Fibroblast of lung (primary cell): ENCODE data around the gene KLHL17. TPM values are rescaled to one million over a fixed set of nuclear protein-coding genes. Genes with fewer than 3 reads are reported as not detected.

Source experiments
- DNase-seq, 2 donors: peaks; one replicate each; pipeline versions ENCODE4 v3.0.0 to v3.0.0-alpha.2; 2010; ENCODE audit warnings: low read depth in 2 of 2
- H2AFZ ChIP-seq: 2 replicates; pipeline ENCODE4 v1.5.1; 2012; ENCODE audit warnings: low read length, control low read depth, inconsistent platforms
- H3K27ac ChIP-seq: 2 replicates; pipeline ENCODE4 v1.5.1; 2011; ENCODE audit warnings: low read length, control low read depth; ENCODE audit not compliant: insufficient read depth
- H3K27me3 ChIP-seq: 2 replicates; pipeline ENCODE4 v1.5.1; 2011; ENCODE audit warnings: mild to moderate bottlenecking, low read length; ENCODE audit not compliant: control insufficient read depth, insufficient read depth
- H3K36me3 ChIP-seq: 2 replicates; pipeline ENCODE4 v1.5.1; 2011; ENCODE audit warnings: low read length; ENCODE audit not compliant: control insufficient read depth, insufficient read depth
- H3K4me1 ChIP-seq: 2 replicates; pipeline ENCODE4 v1.5.1; 2011; ENCODE audit warnings: low read length; ENCODE audit not compliant: control insufficient read depth, insufficient read depth; ENCODE audit errors: extremely low read depth
- H3K4me2 ChIP-seq: 2 replicates; pipeline ENCODE4 v1.5.1; 2011; ENCODE audit warnings: low read length, control low read depth; ENCODE audit not compliant: insufficient read depth; ENCODE audit errors: extremely low read depth
- H3K4me3 ChIP-seq, 4 experiments: fragments of 200-600 bp in 1 of 4; sonication (generic) in 1 of 4; replicated peaks in 1 of 4; 2 replicates each; pipeline ENCODE4 v1.5.1; 2011 to 2016; ENCODE audit warnings: low read length in 4 of 4, low read depth in 3 of 4, mild to moderate bottlenecking in 3 of 4, control low read depth in 2 of 4, inconsistent platforms in 1 of 4, mixed read lengths in 1 of 4; ENCODE audit not compliant: insufficient read depth in 1 of 4; ENCODE audit errors: control extremely low read depth in 1 of 4
- H3K79me2 ChIP-seq: 2 replicates; pipeline ENCODE4 v1.5.1; 2012; ENCODE audit warnings: mild to moderate bottlenecking, low read length, inconsistent platforms; ENCODE audit not compliant: control insufficient read depth, insufficient read depth
- H3K9ac ChIP-seq: 2 replicates; pipeline ENCODE4 v1.5.1; 2011; ENCODE audit warnings: mild to moderate bottlenecking, low read length, control low read depth; ENCODE audit not compliant: insufficient read depth
- H3K9me3 ChIP-seq: 2 replicates; pipeline ENCODE4 v1.5.1; 2012; ENCODE audit warnings: low read depth, low read length; ENCODE audit not compliant: control insufficient read depth, insufficient read depth
- H4K20me1 ChIP-seq: 2 replicates; pipeline ENCODE4 v1.5.1; 2011; ENCODE audit warnings: low read length; ENCODE audit not compliant: control insufficient read depth, insufficient read depth; ENCODE audit errors: extremely low read depth
- EZH2 ChIP-seq: IDR thresholded peaks from 2 replicates; pipeline ENCODE4 v1.5.1; 2012; ENCODE audit warnings: low read length, control low read depth, mild to moderate bottlenecking; ENCODE audit errors: missing control alignments
- polyA plus RNA-seq, 2 donors: library from polyadenylated mRNA; depleted of rRNA in 1 of 2; stranded (reverse) in 1 of 2; unstranded in 1 of 2; fragments of >200 nt; gene quantifications; 2 replicates each; pipeline ENCODE4 v1.2.1, GENCODE V29; 2011 to 2012; ENCODE audit warnings: missing spikeins in 1 of 2
- total RNA-seq: library from RNA; depleted of rRNA; stranded (reverse); fragments of >200 nt; gene quantifications from 2 replicates; pipeline ENCODE4 v1.2.1, GENCODE V29; 2014
- TF ChIP-seq, protein P1 (sequence below), 2 donors: IDR thresholded peaks in 1 of 2; conservative IDR thresholded peaks in 1 of 2; 1 replicate in 1 of 2; 2 replicates in 1 of 2; pipeline ENCODE4 v1.5.1; 2011 to 2012; ENCODE audit warnings: low read length in 2 of 2, control low read depth in 1 of 2, inconsistent platforms in 1 of 2, low read depth in 1 of 2, mild to moderate bottlenecking in 1 of 2

The KLHL17 gene
- total and polyA plus RNA-seq, 2 donors (not counting 1 experiment from before 2014, with no cell fraction given), result 4.7 to 7.4 TPM

DNA sequence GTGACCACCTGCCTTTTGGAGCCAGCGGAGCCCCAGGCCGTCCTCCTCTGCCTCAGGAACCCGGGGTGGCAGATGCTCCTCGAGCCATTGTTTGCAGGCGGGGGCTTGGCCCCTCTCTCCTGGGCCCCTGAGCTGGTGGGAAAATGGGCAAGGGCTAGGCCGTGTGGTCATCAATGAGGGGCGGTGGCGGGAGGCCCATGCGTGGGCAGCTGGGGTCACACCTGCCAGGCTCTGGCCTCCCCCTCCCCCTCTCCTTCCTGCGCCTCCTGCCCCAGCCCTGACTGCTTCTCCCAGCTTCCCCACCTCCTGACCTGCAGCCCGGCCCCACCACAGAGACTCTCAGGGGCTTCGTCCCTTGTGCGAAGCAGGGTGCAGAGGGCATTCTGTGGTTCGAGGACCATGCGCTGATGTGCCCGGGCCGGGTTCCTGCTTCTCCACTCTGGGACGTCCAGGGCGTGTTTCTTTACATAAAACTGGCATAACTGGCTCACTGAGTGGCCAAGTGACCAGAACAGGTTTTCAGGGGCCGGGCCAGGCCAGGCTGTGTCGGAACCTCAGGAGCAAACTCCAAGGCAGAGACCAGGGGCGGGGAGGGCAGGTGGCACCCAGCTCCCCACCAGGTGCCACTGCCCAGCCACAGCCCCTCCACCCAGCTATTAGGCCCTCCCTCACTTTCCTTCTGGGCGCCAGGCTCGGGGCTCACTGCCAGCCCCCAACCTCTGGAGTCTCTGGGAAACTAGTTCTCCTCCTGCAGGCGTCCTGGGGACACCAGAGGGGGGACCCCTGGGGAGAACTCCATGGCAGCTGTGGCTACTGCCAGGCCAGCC is 27.4 kb upstream of the KLHL17 start:
- no peak for DNase-seq
- no peak overlapping the region for H2AFZ ChIP-seq
- TF ChIP-seq, protein P1, sequence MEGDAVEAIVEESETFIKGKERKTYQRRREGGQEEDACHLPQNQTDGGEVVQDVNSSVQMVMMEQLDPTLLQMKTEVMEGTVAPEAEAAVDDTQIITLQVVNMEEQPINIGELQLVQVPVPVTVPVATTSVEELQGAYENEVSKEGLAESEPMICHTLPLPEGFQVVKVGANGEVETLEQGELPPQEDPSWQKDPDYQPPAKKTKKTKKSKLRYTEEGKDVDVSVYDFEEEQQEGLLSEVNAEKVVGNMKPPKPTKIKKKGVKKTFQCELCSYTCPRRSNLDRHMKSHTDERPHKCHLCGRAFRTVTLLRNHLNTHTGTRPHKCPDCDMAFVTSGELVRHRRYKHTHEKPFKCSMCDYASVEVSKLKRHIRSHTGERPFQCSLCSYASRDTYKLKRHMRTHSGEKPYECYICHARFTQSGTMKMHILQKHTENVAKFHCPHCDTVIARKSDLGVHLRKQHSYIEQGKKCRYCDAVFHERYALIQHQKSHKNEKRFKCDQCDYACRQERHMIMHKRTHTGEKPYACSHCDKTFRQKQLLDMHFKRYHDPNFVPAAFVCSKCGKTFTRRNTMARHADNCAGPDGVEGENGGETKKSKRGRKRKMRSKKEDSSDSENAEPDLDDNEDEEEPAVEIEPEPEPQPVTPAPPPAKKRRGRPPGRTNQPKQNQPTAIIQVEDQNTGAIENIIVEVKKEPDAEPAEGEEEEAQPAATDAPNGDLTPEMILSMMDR (conservative IDR thresholded peaks at IDR 0.05 in 1 of 2, IDR thresholded peaks at IDR 0.05 in 1 of 2; ENCODE audit: low read depth in 1 of 2, low read length in 2 of 2), result no peak
- TF ChIP-seq EZH2, result peak; percentile 0

DNA sequence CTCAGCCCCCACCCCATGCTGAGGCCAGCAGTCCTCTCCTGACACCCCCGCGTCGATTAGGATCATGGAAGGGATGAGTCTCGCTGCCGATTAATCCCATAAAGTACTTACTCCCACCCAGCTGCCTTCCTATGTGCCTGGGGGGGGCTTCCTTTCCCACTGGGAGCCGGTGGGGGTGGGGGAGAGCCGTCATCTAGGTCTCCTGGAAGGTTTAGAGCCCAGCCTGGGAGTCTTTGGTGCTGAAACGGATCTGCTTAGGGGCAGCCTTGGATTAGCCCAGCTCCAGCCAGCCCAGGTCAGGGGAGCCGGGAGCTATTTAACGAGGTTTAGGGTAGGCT is 26.8 kb upstream of the KLHL17 start:
- Histone ChIP-seq H3K79me2 (no peaks in the 10 kb centered on the region), H3K4me1 (no peaks in the 10 kb centered on the region), H3K9ac (no peak overlapping the region), H3K36me3 (no peaks in the 10 kb centered on the region), H3K4me3 (no peak overlapping the region), H2AFZ (no peak overlapping the region), H3K9me3 (no peaks in the 10 kb centered on the region), H3K27me3 (peaks cover 8% of the 10 kb centered on the region), H4K20me1 (no peaks in the 10 kb centered on the region), H3K4me2 (no peak overlapping the region), H3K27ac (no peak overlapping the region)
- no peak for DNase-seq
- TF ChIP-seq, protein P1 (conservative IDR thresholded peaks at IDR 0.05 in 1 of 2, IDR thresholded peaks at IDR 0.05 in 1 of 2; ENCODE audit: low read depth in 1 of 2, low read length in 2 of 2), result no peak
- no peak for TF ChIP-seq EZH2

More for the DNA sequence above, 27.4 kb upstream of the KLHL17 start:
- Histone ChIP-seq H3K79me2 (no peaks in the 10 kb centered on the region), H3K4me2 (no peak overlapping the region), H3K27me3 (peaks cover 8% of the 10 kb centered on the region), H3K4me3 (no peak overlapping the region), H3K27ac (no peak overlapping the region), H3K9ac (no peak overlapping the region), H3K9me3 (no peaks in the 10 kb centered on the region), H3K4me1 (no peaks in the 10 kb centered on the region), H4K20me1 (no peaks in the 10 kb centered on the region), H3K36me3 (no peaks in the 10 kb centered on the region)

DNA sequence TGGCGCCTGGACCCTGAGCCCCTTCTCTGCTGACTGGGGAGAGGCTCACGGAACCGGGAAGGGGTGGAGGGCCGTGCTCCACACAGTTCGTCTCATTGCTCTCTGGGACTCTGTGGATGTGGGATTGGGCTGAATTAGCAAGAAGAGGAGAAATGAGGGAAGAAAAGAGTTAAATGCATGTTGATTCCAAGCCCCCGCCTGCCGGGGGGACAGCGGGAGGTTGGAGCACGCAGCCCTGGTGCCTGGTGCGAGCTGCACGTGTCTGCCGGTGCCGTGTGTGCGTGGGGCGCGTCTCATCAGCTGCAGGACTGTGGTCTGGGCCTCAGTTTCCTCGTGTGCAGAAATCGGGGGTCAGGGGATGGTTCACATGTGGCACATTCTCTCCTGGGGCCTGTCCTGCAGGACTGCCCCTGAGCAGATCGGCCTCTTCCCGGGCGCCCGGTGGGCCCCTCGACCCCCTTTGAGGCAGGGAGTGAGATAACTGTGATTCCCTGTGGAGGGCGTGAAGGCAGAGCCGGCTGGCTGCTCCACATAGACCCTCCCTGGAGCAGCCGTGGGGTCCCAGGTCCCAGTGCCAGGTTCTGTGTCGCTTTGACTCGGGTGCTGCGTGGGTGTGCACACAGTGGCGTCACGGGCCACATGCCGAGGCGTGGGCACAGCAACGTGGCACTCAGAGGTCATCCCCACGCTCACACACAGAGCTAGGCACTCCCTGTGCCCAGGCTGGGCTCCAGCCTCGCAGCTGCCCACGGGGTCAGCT is 25.2 kb upstream of the KLHL17 start:
- DNase-seq, result no peak
- TF ChIP-seq EZH2, result no peak
- TF ChIP-seq, protein P1 (conservative IDR thresholded peaks at IDR 0.05 in 1 of 2, IDR thresholded peaks at IDR 0.05 in 1 of 2; ENCODE audit: low read depth in 1 of 2, low read length in 2 of 2), result no peak
- H4K20me1 ChIP-seq, result no peaks in the 10 kb centered on the region
- H3K27me3 ChIP-seq, result peaks cover 8% of the 10 kb centered on the region
- H3K9me3 ChIP-seq, result no peaks in the 10 kb centered on the region
- H3K4me1 ChIP-seq, result peaks cover 3% of the 10 kb centered on the region
- no peak overlapping the region for H3K9ac ChIP-seq
- H3K4me3 ChIP-seq, result no peak overlapping the region
- H2AFZ ChIP-seq, result no peak overlapping the region
- no peak overlapping the region for H3K27ac ChIP-seq
- no peak overlapping the region for H3K4me2 ChIP-seq
- no peaks in the 10 kb centered on the region for H3K79me2 ChIP-seq
- no peaks in the 10 kb centered on the region for H3K36me3 ChIP-seq
